ENCODE measurements around the gene ADARB2. TPM values are rescaled to one million over a fixed set of nuclear protein-coding genes. Genes with fewer than 3 reads are reported as not detected.
"Not testable (repeated sequence)": the region's sequence is repeated elsewhere in the genome, so short reads cannot be mapped to it uniquely, and the experiment has no call there.

The ADARB2 gene
- total RNA-seq, 6 donors from 2014 or later = 0.69 to 5.2 (median 1.8) TPM

- DNase-seq (no peak), ATAC-seq (ENCODE audit: low FRiP score in 2 of 2) (no peak)
- no peaks in the 10 kb centered on the region for H3K27me3 ChIP-seq
- H3K4me1 ChIP-seq = no peaks in the 10 kb centered on the region
- 68 to 75% methylated on average over 18 to 30 of the region's 30 CpGs for whole genome bisulfite sequencing, 2 donors
- H3K4me3 ChIP-seq = no peak overlapping the region
- H3K9me3 ChIP-seq = no peaks in the 10 kb centered on the region
- no peaks in the 10 kb centered on the region for H3K36me3 ChIP-seq
- no peak for TF ChIP-seq POLR2AphosphoS5 (IDR thresholded peaks at IDR 0.05)
- no peak for TF ChIP-seq CTCF (IDR thresholded peaks at IDR 0.05)
- TF ChIP-seq EP300 (IDR thresholded peaks at IDR 0.05) = no peak
- no peak for TF ChIP-seq POLR2A (IDR thresholded peaks at IDR 0.05)
- no peak overlapping the region for H3K27ac ChIP-seq
These were observed 336.9 kb downstream of the ADARB2 start for GRCh38 chr10:1400101-1401070.

GRCh38 chr10:1399431-1400100 is 337.8 kb downstream of the ADARB2 start:
- Histone ChIP-seq H3K36me3 (no peaks in the 10 kb centered on the region), H3K9me3 (no peaks in the 10 kb centered on the region), H3K27me3 (no peaks in the 10 kb centered on the region), H3K27ac (no peak overlapping the region), H3K4me3 (no peak overlapping the region), H3K4me1 (no peaks in the 10 kb centered on the region)
- WGBS, 2 donors = 76 to 83% methylated on average over 11 of the region's 11 CpGs
- no peak for TF ChIP-seq EP300 (IDR thresholded peaks at IDR 0.05)
- TF ChIP-seq CTCF (IDR thresholded peaks at IDR 0.05) = no peak
- no peak for TF ChIP-seq POLR2A (IDR thresholded peaks at IDR 0.05)
- TF ChIP-seq POLR2AphosphoS5 (IDR thresholded peaks at IDR 0.05) = no peak
- DNase-seq = no peak
- no peak for ATAC-seq (ENCODE audit: low FRiP score in 2 of 2)

GRCh38 chr10:1398626-1399410 is 338.5 kb downstream of the ADARB2 start:
- ATAC-seq (ENCODE audit: low FRiP score in 2 of 2) (no peak), DNase-seq (no peak)
- 88 to 89% methylated on average over 17 to 19 of the region's 19 CpGs for WGBS, 2 donors
- H3K27me3 ChIP-seq = no peaks in the 10 kb centered on the region
- no peak overlapping the region for H3K27ac ChIP-seq
- TF ChIP-seq EP300 (IDR thresholded peaks at IDR 0.05) = no peak
- no peak for TF ChIP-seq CTCF (IDR thresholded peaks at IDR 0.05)
- TF ChIP-seq POLR2AphosphoS5 (IDR thresholded peaks at IDR 0.05) = no peak
- no peak for TF ChIP-seq POLR2A (IDR thresholded peaks at IDR 0.05)
- H3K4me1 ChIP-seq = no peaks in the 10 kb centered on the region
- no peaks in the 10 kb centered on the region for H3K36me3 ChIP-seq
- H3K4me3 ChIP-seq = no peak overlapping the region
- no peaks in the 10 kb centered on the region for H3K9me3 ChIP-seq

GRCh38 chr10:1398116-1398515 is 339.2 kb downstream of the ADARB2 start:
- not testable (repeated sequence) for H3K4me1 ChIP-seq; ATAC-seq (ENCODE audit: low FRiP score in 2 of 2); H3K36me3 ChIP-seq; H3K27me3 ChIP-seq; H3K27ac ChIP-seq; H3K9me3 ChIP-seq; H3K4me3 ChIP-seq
- WGBS, 2 donors = 56 to 60% methylated on average over 13 to 14 of the region's 15 CpGs
- peak in 1 of 2 donors; percentile 15 for DNase-seq

- H3K36me3 ChIP-seq = no peaks in the 10 kb centered on the region
- no peak overlapping the region for H3K27ac ChIP-seq
- H3K9me3 ChIP-seq = no peaks in the 10 kb centered on the region
- no peak overlapping the region for H3K4me3 ChIP-seq
- WGBS, 2 donors = 83 to 86% methylated on average over 20 of the region's 20 CpGs
- peak in 1 of 2 donors; percentile 64 for DNase-seq
- TF ChIP-seq POLR2AphosphoS5 (IDR thresholded peaks at IDR 0.05) = no peak
- TF ChIP-seq EP300 (IDR thresholded peaks at IDR 0.05) = no peak
- TF ChIP-seq CTCF (IDR thresholded peaks at IDR 0.05) = no peak
- TF ChIP-seq POLR2A (IDR thresholded peaks at IDR 0.05) = no peak
- ATAC-seq (ENCODE audit: low FRiP score in 2 of 2) = no peak
- H3K27me3 ChIP-seq = no peaks in the 10 kb centered on the region
- H3K4me1 ChIP-seq = no peaks in the 10 kb centered on the region
These were observed 341.1 kb downstream of the ADARB2 start for GRCh38 chr10:1396297-1396635.
